Transverse colon (tissue), 4 donors: ENCODE results near the gene GNB1.

Source experiments
- POLR2A ChIP-seq: fragments of 450-650 bp; IDR thresholded peaks from one replicate; pipeline ENCODE4 v1.6.1; 2016; ENCODE audit warnings: antibody characterized with exemption, mild to moderate bottlenecking, moderate library complexity
- POLR2AphosphoS5 ChIP-seq, 3 donors: sonication (generic); formaldehyde crosslinking; IDR thresholded peaks; one replicate each; pipeline ENCODE4 v1.6.1; 2016; ENCODE audit warnings: antibody characterized with exemption in 3 of 3
- TF ChIP-seq, protein P1 (sequence below), 5 experiments: fragments of 200-600 bp in 3 of 5; fragments of 450-650 bp in 2 of 5; sonication (generic) in 3 of 5; IDR thresholded peaks; 1 replicate in 2 of 5; 2 replicates in 3 of 5; pipeline ENCODE4 v1.5.1; 2016 to 2017; ENCODE audit warnings: antibody characterized with exemption in 5 of 5, inconsistent platforms in 3 of 5, mild to moderate bottlenecking in 2 of 5, moderate library complexity in 1 of 5

DNA sequence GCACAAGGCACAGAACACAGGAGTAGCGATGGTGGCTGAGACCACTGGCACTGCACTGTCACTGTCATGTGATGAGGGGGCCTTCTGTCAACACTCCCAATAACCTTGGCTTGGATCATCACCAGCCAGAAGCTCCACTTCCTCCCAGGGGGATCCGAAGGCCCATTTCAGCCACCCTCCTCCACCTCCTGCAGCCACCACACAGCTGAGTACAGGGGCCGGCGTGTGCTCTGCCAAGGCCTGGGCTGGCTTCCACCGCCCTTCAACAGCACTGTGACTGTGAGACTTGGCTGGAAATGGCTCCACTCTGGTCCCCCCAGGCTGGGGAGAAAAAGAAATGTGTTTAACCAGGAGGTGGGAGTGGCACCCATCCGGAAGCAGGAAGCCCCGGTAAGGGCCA lies 102.8 kb downstream of the GNB1 start:
- TF ChIP-seq, protein P1, sequence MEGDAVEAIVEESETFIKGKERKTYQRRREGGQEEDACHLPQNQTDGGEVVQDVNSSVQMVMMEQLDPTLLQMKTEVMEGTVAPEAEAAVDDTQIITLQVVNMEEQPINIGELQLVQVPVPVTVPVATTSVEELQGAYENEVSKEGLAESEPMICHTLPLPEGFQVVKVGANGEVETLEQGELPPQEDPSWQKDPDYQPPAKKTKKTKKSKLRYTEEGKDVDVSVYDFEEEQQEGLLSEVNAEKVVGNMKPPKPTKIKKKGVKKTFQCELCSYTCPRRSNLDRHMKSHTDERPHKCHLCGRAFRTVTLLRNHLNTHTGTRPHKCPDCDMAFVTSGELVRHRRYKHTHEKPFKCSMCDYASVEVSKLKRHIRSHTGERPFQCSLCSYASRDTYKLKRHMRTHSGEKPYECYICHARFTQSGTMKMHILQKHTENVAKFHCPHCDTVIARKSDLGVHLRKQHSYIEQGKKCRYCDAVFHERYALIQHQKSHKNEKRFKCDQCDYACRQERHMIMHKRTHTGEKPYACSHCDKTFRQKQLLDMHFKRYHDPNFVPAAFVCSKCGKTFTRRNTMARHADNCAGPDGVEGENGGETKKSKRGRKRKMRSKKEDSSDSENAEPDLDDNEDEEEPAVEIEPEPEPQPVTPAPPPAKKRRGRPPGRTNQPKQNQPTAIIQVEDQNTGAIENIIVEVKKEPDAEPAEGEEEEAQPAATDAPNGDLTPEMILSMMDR (IDR thresholded peaks at IDR 0.05), result no peak
- no peak for TF ChIP-seq POLR2A
- TF ChIP-seq POLR2AphosphoS5 (IDR thresholded peaks at IDR 0.05), result no peak
